SJSA1 (cell line): ENCODE results near the gene RNF181. TPM values are rescaled to one million over a fixed set of nuclear protein-coding genes. Genes with fewer than 3 reads are reported as not detected.
A peak's percentile ranks its signal among the peaks of the same experiment; 100 is the strongest.
"Not testable (repeated sequence)": the region's sequence is repeated elsewhere in the genome, so short reads cannot be mapped to it uniquely, and the experiment has no call there.

ENCODE experiments used
- DNase-seq, 2 experiments: peaks; one replicate each; pipeline ENCODE4 v3.0.0-alpha.2; 2015 to 2020; ENCODE audit warnings: low spot score in 2 of 2, low read depth in 1 of 2
- H3K27ac ChIP-seq: fragments of 250-450 bp; sonication (Bioruptor Pico); 2 replicates; pipeline ENCODE4 v1.5.1; 2020; ENCODE audit warnings: mild to moderate bottlenecking, moderate library complexity
- H3K27me3 ChIP-seq: fragments of 250-450 bp; sonication (Bioruptor Pico); replicated peaks from 2 replicates; pipeline ENCODE4 v1.5.1; 2020; ENCODE audit warnings: mild to moderate bottlenecking, moderate library complexity
- H3K36me3 ChIP-seq: fragments of 250-450 bp; sonication (Bioruptor Pico); 2 replicates; pipeline ENCODE4 v1.5.1; 2020; ENCODE audit warnings: mild to moderate bottlenecking
- H3K4me1 ChIP-seq: fragments of 250-450 bp; sonication (Bioruptor Pico); replicated peaks from 2 replicates; pipeline ENCODE4 v1.6.1; 2021; ENCODE audit warnings: mild to moderate bottlenecking
- H3K4me3 ChIP-seq: fragments of 250-450 bp; sonication (Bioruptor Pico); 2 replicates; pipeline ENCODE4 v1.5.1; 2020; ENCODE audit warnings: mild to moderate bottlenecking
- H3K9me3 ChIP-seq: fragments of 250-450 bp; sonication (Bioruptor Pico); replicated peaks from 2 replicates; pipeline ENCODE4 v1.5.1; 2020; ENCODE audit warnings: mild to moderate bottlenecking
- total RNA-seq: library from RNA; depleted of rRNA; stranded (reverse); fragments of >200 nt; shearing (Covaris generic); gene quantifications from 2 replicates; pipeline ENCODE4 v1.2.3, GENCODE V29; 2014

Gene RNF181
- total RNA-seq, 1 experiment from 2014 or later: 212 TPM

GRCh38 chr2:85594715-85595300 is 737 bp upstream of the RNF181 start:
- no peaks in the 10 kb centered on the region for H3K27me3 ChIP-seq
- peaks cover 31% of the 10 kb centered on the region for H3K4me1 ChIP-seq
- peak overlapping the region; percentile 55 for H3K4me3 ChIP-seq
- H3K9me3 ChIP-seq: no peaks in the 10 kb centered on the region
- H3K36me3 ChIP-seq: peaks cover 29% of the 10 kb centered on the region
- DNase-seq: no peak
- peak overlapping the region; percentile 72 for H3K27ac ChIP-seq

DNA sequence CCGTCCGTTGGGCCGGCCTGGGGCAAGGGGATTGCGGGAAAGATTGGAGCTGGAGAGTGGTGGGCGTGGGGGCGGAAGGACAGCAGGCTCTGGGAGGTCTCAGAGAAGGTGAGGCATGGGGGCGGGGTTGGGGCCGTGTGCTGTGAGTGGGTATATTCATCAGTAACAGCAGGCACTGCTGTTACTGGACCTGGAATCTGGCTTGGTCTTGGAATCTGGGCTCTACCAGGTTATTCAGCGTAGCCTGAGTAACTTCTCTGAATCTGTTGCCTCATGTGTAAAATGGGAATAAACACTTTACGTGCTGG is 435 bp downstream of the RNF181 start:
- Histone ChIP-seq H3K4me3 (peak overlapping the region; percentile 55), H3K27ac (peak overlapping the region; percentile 51), H3K27me3 (no peaks in the 10 kb centered on the region), H3K4me1 (peaks cover 21% of the 10 kb centered on the region), H3K36me3 (peaks cover 29% of the 10 kb centered on the region), H3K9me3 (no peaks in the 10 kb centered on the region)
- DNase-seq: no peak

- Histone ChIP-seq H3K36me3 (peaks cover 29% of the 10 kb centered on the region), H3K27ac (no peak overlapping the region; the same call in 1 of the 2 replicates), H3K27me3 (no peaks in the 10 kb centered on the region), H3K4me3 (peak overlapping the region; percentile 55), H3K4me1 (peaks cover 15% of the 10 kb centered on the region), H3K9me3 (no peaks in the 10 kb centered on the region)
- no peak for DNase-seq
These were observed 1.1 kb downstream of the RNF181 start for GRCh38 chr2:85596486-85597143.

GRCh38 chr2:85597241-85597640 is 1.7 kb downstream of the RNF181 start:
- no peak for DNase-seq
- Histone ChIP-seq H3K4me3 (no peak overlapping the region), H3K36me3 (peaks cover 29% of the 10 kb centered on the region), H3K9me3 (no peaks in the 10 kb centered on the region), H3K4me1 (peaks cover 19% of the 10 kb centered on the region), H3K27me3 (no peaks in the 10 kb centered on the region), H3K27ac (no peak overlapping the region)

- no peak for DNase-seq
- Histone ChIP-seq H3K4me1 (peaks cover 23% of the 10 kb centered on the region), H3K27me3 (no peaks in the 10 kb centered on the region), H3K36me3 (peaks cover 29% of the 10 kb centered on the region), H3K4me3 (no peak overlapping the region), H3K27ac (no peak overlapping the region), H3K9me3 (no peaks in the 10 kb centered on the region)
These were observed 3.2 kb downstream of the RNF181 start for GRCh38 chr2:85598594-85599340.

GRCh38 chr2:85599468-85600234 is 4.1 kb downstream of the RNF181 start:
- Histone ChIP-seq H3K4me1 (peaks cover 26% of the 10 kb centered on the region), H3K27me3 (no peaks in the 10 kb centered on the region), H3K27ac (no peak overlapping the region), H3K4me3 (no peak overlapping the region), H3K36me3 (peaks cover 29% of the 10 kb centered on the region), H3K9me3 (no peaks in the 10 kb centered on the region)
- DNase-seq: no peak

DNA sequence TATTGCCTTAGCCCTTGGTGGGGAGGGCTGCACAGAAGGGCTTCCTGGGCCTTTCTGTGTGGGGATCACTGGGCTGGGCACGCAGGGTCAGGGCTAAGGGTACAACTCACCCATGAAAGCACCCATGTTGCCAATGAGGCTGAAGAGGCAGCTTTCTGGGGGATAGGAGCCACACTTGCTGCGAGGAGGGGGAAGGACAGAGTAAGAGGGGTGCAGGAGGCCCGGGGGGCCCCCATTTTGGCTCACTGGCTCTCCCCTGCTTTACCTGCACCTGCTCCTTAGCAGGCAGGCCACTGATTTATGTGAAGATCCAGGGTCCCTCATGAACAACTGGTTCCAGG is 4.7 kb downstream of the RNF181 start:
- Histone ChIP-seq H3K4me1 (peaks cover 30% of the 10 kb centered on the region), H3K36me3 (peaks cover 29% of the 10 kb centered on the region), H3K27me3 (no peaks in the 10 kb centered on the region), H3K9me3 (no peaks in the 10 kb centered on the region), H3K4me3 (no peak overlapping the region), H3K27ac (no peak overlapping the region)
- DNase-seq: no peak

DNA sequence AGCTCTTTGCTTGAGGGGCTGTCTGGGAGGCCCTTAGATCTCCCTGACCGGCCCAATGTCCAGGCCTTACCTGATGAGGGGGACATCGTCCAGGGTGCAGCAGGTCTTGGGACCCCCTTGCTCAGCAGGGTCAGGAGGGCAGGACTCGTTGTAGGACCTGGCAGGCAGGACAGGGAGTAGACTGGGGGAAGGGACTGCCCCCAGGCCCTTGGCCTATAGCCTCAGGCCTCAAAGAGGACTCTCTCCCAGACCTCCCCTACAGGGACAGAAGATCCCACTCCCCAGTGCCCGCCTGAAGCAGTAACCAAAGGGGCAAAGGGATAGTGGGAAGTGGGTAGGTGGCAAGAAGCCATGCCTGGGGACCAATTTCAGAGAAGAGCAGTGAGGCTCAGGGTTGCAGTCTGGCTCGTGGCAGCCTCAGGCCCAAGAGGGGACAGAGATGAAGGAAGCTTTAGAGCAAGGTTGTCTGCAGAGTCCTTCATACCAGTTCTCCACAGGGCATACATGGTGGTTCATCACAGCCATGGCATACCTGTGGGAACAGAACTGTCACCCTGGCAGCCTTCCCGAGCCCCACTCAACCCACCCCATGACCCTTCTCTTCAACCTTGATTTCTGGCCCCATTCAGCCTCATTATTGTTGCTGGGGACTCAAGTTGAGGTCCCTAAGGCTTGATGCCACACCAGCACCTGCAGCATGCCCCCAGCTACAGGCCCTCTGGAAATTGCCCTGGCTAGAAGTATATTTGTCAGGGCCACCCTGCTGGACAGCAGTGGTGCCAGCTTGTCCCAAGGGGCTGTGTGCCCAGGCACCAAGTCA is 5.6 kb downstream of the RNF181 start:
- Histone ChIP-seq H3K4me1 (peaks cover 36% of the 10 kb centered on the region), H3K4me3 (no peak overlapping the region), H3K36me3 (peaks cover 29% of the 10 kb centered on the region), H3K9me3 (no peaks in the 10 kb centered on the region), H3K27ac (no peak overlapping the region), H3K27me3 (no peaks in the 10 kb centered on the region)
- DNase-seq: no peak

GRCh38 chr2:85601771-85602475 is 6.4 kb downstream of the RNF181 start:
- no peak overlapping the region for H3K27ac ChIP-seq
- no peak for DNase-seq

DNA sequence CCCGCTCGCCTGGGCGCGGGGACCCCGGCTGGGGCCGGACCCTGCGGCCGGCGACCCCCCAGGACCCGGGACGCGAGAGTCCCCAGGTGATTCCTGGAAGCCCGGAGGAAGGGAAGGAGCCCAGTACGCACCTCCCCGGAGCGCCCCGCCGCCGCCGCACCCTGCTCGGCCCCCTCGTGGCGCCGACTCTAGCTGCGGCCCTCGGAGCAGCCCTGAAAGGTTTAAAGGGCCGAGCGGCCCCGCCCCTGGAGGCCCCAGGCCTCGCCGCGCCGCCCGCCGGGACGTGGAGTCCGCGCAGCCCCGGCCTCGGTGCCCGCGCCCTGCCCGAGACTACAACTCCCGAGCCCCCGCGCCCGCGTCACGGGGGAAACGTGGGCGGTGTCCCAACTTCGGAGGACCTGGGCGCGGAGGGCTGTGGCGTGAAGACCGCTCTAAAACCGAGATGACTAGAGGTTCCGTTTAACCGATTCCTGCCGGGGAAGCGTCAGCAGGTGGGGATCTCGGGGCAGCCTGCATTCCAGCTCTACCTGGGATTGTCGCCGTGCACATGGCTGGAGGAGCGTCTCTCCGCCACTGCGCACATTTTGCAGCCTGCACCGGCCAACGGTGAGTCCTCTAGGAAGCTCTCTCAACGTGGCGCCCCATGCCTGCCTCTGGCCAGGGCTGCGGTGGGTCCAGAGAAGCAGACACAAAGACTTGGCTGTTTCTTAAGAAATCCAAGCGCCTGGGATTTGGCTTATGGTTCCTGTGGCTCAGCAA is 7.1 kb downstream of the RNF181 start, which contains the start of gene TMEM150A:
Gene TMEM150A (minus strand): TSS at position 223 of the 759 bp plus-strand sequence. CDS start 750 bp downstream, outside the sequence.
- peak; percentile 79 to 90 for DNase-seq
- no peaks in the 10 kb centered on the region for H3K9me3 ChIP-seq
- H3K36me3 ChIP-seq: peaks cover 24% of the 10 kb centered on the region
- H3K4me3 ChIP-seq: peak within 1 kb of the TSS; percentile 50
- peaks cover 41% of the 10 kb centered on the region for H3K4me1 ChIP-seq
- H3K27ac ChIP-seq: no peak within 1 kb of the TSS
- no peaks in the 10 kb centered on the region for H3K27me3 ChIP-seq

More at GRCh38 chr2:85601771-85602475, 6.4 kb downstream of the RNF181 start:
- peak overlapping the region; percentile 50 for H3K4me3 ChIP-seq
- peaks cover 24% of the 10 kb centered on the region for H3K36me3 ChIP-seq
- peaks cover 38% of the 10 kb centered on the region for H3K4me1 ChIP-seq
- no peaks in the 10 kb centered on the region for H3K9me3 ChIP-seq
- H3K27me3 ChIP-seq: no peaks in the 10 kb centered on the region

DNA sequence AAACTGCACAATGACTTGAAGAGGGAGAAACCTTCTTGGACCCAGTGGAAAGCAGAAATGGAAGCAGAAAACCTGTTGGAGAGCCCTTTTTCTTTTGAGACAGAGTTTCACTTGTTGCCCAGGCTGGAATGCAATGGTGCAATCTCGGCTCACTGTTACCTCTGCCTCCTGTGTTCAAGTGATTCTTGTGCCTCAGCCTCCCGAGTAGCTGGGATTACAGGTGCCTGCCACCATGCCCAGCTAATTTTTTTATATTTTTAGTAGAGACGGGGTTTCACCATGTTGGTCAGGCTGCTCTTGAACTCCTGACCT is 8.5 kb downstream of the RNF181 start:
- not testable (repeated sequence) for H3K27me3 ChIP-seq, H3K4me3 ChIP-seq, H3K27ac ChIP-seq, DNase-seq, H3K9me3 ChIP-seq
- peaks cover 41% of the 10 kb centered on the region for H3K4me1 ChIP-seq
- peaks cover 25% of the 10 kb centered on the region for H3K36me3 ChIP-seq

GRCh38 chr2:85604568-85605339 is 9.2 kb downstream of the RNF181 start:
- Histone ChIP-seq H3K4me3 (no peak overlapping the region), H3K36me3 (peaks cover 26% of the 10 kb centered on the region), H3K9me3 (no peaks in the 10 kb centered on the region), H3K4me1 (peaks cover 41% of the 10 kb centered on the region), H3K27ac (peak overlapping the region; percentile 42), H3K27me3 (no peaks in the 10 kb centered on the region)
- no peak for DNase-seq
